ENCODE results near the gene MBTPS2.
A peak's percentile ranks its signal among the peaks of the same experiment; 100 is the strongest.

Gene MBTPS2

DNA sequence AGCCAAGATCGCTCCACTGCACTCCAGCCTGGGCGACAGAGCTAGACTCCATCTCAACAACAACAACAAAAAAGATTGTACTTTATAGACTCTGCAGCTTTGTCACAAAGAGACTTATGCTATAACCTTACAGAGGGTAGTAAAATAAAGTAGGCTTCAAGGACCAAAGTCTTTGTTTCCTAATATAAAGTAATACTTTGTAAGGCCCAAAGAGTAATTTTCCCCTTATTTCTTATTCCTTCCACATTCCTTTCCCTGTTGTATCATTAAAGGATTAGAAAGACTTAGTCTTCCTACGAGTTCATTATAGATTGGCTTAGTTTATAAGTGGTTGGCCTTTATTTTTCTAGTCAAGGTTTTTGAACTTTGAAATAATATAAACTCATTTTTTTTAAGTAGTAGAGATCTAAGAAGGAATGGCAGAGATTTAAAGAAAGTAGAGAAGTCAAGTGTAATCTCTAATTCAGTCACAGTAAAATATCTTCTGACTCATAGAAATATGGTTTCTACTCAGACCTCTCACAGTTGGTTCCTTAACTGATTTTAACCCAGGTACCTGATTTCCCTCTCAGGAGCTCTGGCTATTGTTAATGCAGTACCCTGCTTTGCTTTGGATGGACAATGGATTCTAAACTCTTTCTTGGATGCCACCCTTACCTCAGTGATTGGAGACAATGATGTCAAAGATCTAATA lies 42.6 kb downstream of the MBTPS2 start:
- H3K27ac ChIP-seq (ENCODE audit: low read depth, low read length) = no peak overlapping the region

DNA sequence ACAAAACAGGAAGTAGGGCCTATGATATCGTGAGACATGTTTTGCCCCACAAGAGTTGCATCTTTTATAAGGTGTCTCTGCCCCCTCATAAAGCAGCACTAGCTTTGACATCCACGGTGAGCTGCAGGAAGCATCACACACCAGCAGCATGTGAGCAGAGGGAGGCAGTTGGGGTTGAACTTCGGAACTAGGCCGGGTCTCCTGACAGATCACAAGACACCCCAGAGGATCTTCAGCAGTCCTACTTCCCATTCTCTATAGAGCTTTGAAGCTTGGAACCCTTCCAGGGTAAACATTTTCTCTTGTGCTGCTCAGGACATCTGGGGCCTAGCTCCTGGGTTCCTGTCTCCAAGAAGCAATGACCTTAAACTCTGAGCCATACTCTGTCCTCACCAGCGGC lies 43.8 kb downstream of the MBTPS2 start:
- peak overlapping the region; percentile 40 for H3K27ac ChIP-seq (ENCODE audit: low read depth, low read length)
- H3K4me1 ChIP-seq (ENCODE audit: control insufficient read depth in 5 of 5, insufficient read depth in 5 of 5, low read length in 5 of 5) = peaks cover 0 to 13% (median 0%) of the 10 kb centered on the region in 5 donors
- peaks cover 0 to 2% (median 0%) of the 10 kb centered on the region in 5 donors for H3K27me3 ChIP-seq (ENCODE audit: control insufficient read depth in 5 of 5, insufficient read depth in 4 of 5, low read length in 5 of 5)
- no peak overlapping the region for H3K4me3 ChIP-seq (ENCODE audit: low read depth in 1 of 5, low read length in 5 of 5)
- peaks cover 0 to 11% (median 6%) of the 10 kb centered on the region in 5 donors for H3K36me3 ChIP-seq (ENCODE audit: control insufficient read depth in 5 of 5, insufficient read depth in 5 of 5, low read length in 5 of 5)
- no peak overlapping the region for H3K9ac ChIP-seq (ENCODE audit: low read length in 5 of 5)
- no peaks in the 10 kb centered on the region for H3K9me3 ChIP-seq (ENCODE audit: control insufficient read depth in 5 of 5, low read length in 5 of 5)

More for the DNA sequence above, 42.6 kb downstream of the MBTPS2 start:
- Histone ChIP-seq H3K36me3 (ENCODE audit: control insufficient read depth in 5 of 5, insufficient read depth in 5 of 5, low read length in 5 of 5) (peaks cover 0 to 11% (median 6%) of the 10 kb centered on the region in 5 donors), H3K4me1 (ENCODE audit: control insufficient read depth in 5 of 5, insufficient read depth in 5 of 5, low read length in 5 of 5) (peaks cover 0 to 13% (median 0%) of the 10 kb centered on the region in 5 donors), H3K27me3 (ENCODE audit: control insufficient read depth in 5 of 5, insufficient read depth in 4 of 5, low read length in 5 of 5) (peaks cover 0 to 4% (median 0%) of the 10 kb centered on the region in 5 donors), H3K9me3 (ENCODE audit: control insufficient read depth in 5 of 5, low read length in 5 of 5) (no peaks in the 10 kb centered on the region), H3K9ac (ENCODE audit: low read length in 5 of 5) (no peak overlapping the region), H3K4me3 (ENCODE audit: low read depth in 1 of 5, low read length in 5 of 5) (no peak overlapping the region)

DNA sequence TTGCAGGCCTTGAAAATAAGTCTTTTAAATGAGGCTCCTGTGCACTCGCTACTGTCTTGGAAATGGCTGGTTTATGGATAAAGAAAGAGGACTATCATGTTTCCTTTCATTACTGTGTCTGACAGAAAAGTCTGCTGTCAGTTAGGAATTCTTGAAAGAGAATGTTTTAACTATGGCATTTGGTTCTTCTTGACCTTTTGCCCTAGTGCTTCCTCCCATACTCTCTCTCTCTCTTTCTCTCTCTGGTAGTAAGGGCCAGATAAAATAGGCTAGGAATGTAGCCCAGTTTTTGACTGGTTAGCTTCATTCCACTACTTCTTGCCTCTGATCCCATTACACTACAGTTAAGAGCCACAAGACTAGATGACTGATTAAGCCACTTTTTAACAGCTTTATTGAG lies 46.2 kb downstream of the MBTPS2 start:
- no peaks in the 10 kb centered on the region for H3K9me3 ChIP-seq (ENCODE audit: control insufficient read depth in 5 of 5, low read length in 5 of 5)
- no peak overlapping the region for H3K4me3 ChIP-seq (ENCODE audit: low read depth in 1 of 5, low read length in 5 of 5)
- peaks cover 0 to 13% (median 0%) of the 10 kb centered on the region in 5 donors for H3K4me1 ChIP-seq (ENCODE audit: control insufficient read depth in 5 of 5, insufficient read depth in 5 of 5, low read length in 5 of 5)
- H3K27ac ChIP-seq (ENCODE audit: low read depth, low read length) = no peak overlapping the region
- H3K27me3 ChIP-seq (ENCODE audit: control insufficient read depth in 5 of 5, insufficient read depth in 4 of 5, low read length in 5 of 5) = no peaks in the 10 kb centered on the region
- H3K36me3 ChIP-seq (ENCODE audit: control insufficient read depth in 5 of 5, insufficient read depth in 5 of 5, low read length in 5 of 5) = peaks cover 0 to 7% (median 2%) of the 10 kb centered on the region in 5 donors
- no peak overlapping the region for H3K9ac ChIP-seq (ENCODE audit: low read length in 5 of 5)

DNA sequence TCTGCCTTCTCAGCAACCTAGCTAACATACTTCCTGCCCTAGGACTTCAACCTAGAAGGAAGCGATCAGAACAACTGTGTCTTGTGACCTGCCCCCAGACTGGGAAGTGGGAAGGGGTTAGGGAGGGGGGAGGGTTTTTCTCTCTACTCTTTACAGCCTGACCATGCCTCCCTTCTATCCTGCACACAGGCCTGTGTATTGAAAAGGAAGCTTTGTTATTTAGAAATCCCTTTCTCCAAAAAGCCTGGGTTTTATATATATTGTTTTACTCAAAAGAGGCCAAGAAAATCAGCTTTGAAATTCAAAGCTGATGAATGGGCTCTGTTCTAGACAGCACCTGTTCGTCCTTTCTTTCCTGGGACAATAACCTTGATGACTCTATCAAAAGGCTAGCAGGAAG lies 65.9 kb downstream of the MBTPS2 start:
- H3K36me3 ChIP-seq (ENCODE audit: control insufficient read depth in 5 of 5, insufficient read depth in 5 of 5, low read length in 5 of 5) = peaks cover 0 to 4% (median 0%) of the 10 kb centered on the region in 5 donors
- no peaks in the 10 kb centered on the region for H3K27me3 ChIP-seq (ENCODE audit: control insufficient read depth in 5 of 5, insufficient read depth in 4 of 5, low read length in 5 of 5)
- no peak overlapping the region for H3K4me3 ChIP-seq (ENCODE audit: low read depth in 1 of 5, low read length in 5 of 5)
- no peak overlapping the region for H3K27ac ChIP-seq (ENCODE audit: low read depth, low read length)
- H3K4me1 ChIP-seq (ENCODE audit: control insufficient read depth in 5 of 5, insufficient read depth in 5 of 5, low read length in 5 of 5) = no peaks in the 10 kb centered on the region
- no peak overlapping the region for H3K9ac ChIP-seq (ENCODE audit: low read length in 5 of 5)
- no peaks in the 10 kb centered on the region for H3K9me3 ChIP-seq (ENCODE audit: control insufficient read depth in 5 of 5, low read length in 5 of 5)

DNA sequence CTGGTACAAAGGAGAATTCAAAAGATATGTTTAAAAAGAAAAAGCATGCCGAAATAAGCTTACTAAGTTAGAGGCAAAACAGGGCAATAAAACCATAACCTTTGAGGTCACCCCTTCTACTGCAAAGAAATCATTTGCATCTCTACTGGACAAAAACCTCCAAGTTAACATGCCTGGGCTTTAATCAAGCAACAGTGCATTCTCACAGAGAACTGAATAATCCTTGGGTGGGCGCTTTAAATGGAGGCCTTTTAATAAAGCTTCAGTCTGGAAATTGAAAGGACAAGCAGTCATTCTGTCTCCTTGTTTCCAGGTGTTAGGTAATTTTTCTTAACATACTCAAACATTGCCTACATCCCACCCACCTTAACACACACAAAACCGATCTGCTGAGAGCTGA lies 66.5 kb downstream of the MBTPS2 start:
- Histone ChIP-seq H3K36me3 (ENCODE audit: control insufficient read depth in 5 of 5, insufficient read depth in 5 of 5, low read length in 5 of 5) (peaks cover 0 to 4% (median 0%) of the 10 kb centered on the region in 5 donors), H3K27ac (ENCODE audit: low read depth, low read length) (no peak overlapping the region), H3K27me3 (ENCODE audit: control insufficient read depth in 5 of 5, insufficient read depth in 4 of 5, low read length in 5 of 5) (no peaks in the 10 kb centered on the region), H3K4me3 (ENCODE audit: low read depth in 1 of 5, low read length in 5 of 5) (no peak overlapping the region), H3K4me1 (ENCODE audit: control insufficient read depth in 5 of 5, insufficient read depth in 5 of 5, low read length in 5 of 5) (no peaks in the 10 kb centered on the region), H3K9me3 (ENCODE audit: control insufficient read depth in 5 of 5, low read length in 5 of 5) (no peaks in the 10 kb centered on the region), H3K9ac (ENCODE audit: low read length in 5 of 5) (no peak overlapping the region)

DNA sequence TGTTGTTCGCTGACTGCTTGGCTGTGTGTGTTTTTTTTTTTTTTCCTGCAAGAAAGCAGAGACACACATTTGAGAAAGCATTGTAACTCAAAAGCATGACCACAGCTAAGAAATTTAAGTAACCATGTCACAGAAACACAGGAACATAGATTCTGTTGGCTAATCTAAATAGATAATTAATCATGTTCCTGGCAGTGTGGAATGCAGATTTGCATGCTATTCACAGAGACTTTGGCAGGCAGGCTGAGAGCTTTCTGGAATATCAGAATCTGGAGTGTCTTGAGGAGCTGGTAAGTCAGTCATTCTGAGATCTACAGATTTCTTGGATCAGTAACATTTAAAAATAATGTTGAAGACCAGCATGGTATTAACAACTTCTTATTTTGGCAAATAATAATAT lies 67.8 kb downstream of the MBTPS2 start:
- Histone ChIP-seq H3K9me3 (ENCODE audit: control insufficient read depth in 5 of 5, low read length in 5 of 5) (no peaks in the 10 kb centered on the region), H3K9ac (ENCODE audit: low read length in 5 of 5) (no peak overlapping the region), H3K36me3 (ENCODE audit: control insufficient read depth in 5 of 5, insufficient read depth in 5 of 5, low read length in 5 of 5) (peaks cover 0 to 4% (median 0%) of the 10 kb centered on the region in 5 donors), H3K4me3 (ENCODE audit: low read depth in 1 of 5, low read length in 5 of 5) (no peak overlapping the region), H3K27ac (ENCODE audit: low read depth, low read length) (no peak overlapping the region), H3K4me1 (ENCODE audit: control insufficient read depth in 5 of 5, insufficient read depth in 5 of 5, low read length in 5 of 5) (no peaks in the 10 kb centered on the region), H3K27me3 (ENCODE audit: control insufficient read depth in 5 of 5, insufficient read depth in 4 of 5, low read length in 5 of 5) (no peaks in the 10 kb centered on the region)

DNA sequence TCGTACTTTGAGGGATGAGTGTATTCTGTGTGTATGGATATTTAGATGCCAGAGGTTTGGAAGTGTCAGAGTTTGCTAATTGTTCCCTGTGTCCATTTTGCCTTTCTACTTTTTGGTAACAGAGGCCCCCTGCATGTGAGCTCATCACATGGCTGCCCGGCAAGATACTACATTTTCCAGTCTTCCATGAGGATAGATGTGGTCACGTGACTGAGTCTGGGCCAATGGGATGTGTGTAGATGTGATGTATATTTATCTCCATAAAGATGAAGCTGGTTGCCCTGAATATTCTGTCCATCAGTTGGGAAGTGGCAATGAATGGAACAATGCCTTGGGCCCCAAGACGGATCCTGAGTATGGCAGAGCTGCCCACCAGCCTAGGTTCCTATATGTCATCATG lies 72.1 kb downstream of the MBTPS2 start:
- Histone ChIP-seq H3K36me3 (ENCODE audit: control insufficient read depth in 5 of 5, insufficient read depth in 5 of 5, low read length in 5 of 5) (no peaks in the 10 kb centered on the region), H3K9ac (ENCODE audit: low read length in 5 of 5) (no peak overlapping the region), H3K27ac (ENCODE audit: low read depth, low read length) (no peak overlapping the region), H3K27me3 (ENCODE audit: control insufficient read depth in 5 of 5, insufficient read depth in 4 of 5, low read length in 5 of 5) (no peaks in the 10 kb centered on the region), H3K4me1 (ENCODE audit: control insufficient read depth in 5 of 5, insufficient read depth in 5 of 5, low read length in 5 of 5) (no peaks in the 10 kb centered on the region), H3K4me3 (ENCODE audit: low read depth in 1 of 5, low read length in 5 of 5) (no peak overlapping the region), H3K9me3 (ENCODE audit: control insufficient read depth in 5 of 5, low read length in 5 of 5) (no peaks in the 10 kb centered on the region)

DNA sequence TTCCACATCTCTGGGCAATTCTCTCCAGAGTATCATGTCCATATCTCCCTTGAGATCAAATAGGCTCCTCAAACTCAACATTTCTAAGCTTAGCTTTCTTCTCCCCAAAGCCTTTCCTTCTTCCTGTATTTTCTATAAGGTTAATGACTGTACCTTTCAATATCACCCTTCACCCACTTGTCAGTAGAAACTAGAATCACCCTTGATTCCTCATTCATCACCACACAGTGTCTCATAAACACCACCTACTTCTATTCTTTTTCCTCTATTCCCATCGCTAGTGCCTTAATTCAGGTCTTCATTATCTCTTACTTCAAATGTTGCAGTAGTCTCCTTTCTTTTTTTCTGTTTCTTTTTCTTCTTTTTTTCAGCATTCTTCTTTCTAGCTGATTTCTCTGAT lies 72.8 kb downstream of the MBTPS2 start:
- no peak overlapping the region for H3K4me3 ChIP-seq (ENCODE audit: low read depth in 1 of 5, low read length in 5 of 5)
- no peaks in the 10 kb centered on the region for H3K9me3 ChIP-seq (ENCODE audit: control insufficient read depth in 5 of 5, low read length in 5 of 5)
- H3K36me3 ChIP-seq (ENCODE audit: control insufficient read depth in 5 of 5, insufficient read depth in 5 of 5, low read length in 5 of 5) = no peaks in the 10 kb centered on the region
- H3K9ac ChIP-seq (ENCODE audit: low read length in 5 of 5) = no peak overlapping the region
- H3K27me3 ChIP-seq (ENCODE audit: control insufficient read depth in 5 of 5, insufficient read depth in 4 of 5, low read length in 5 of 5) = no peaks in the 10 kb centered on the region
- no peaks in the 10 kb centered on the region for H3K4me1 ChIP-seq (ENCODE audit: control insufficient read depth in 5 of 5, insufficient read depth in 5 of 5, low read length in 5 of 5)
- H3K27ac ChIP-seq (ENCODE audit: low read depth, low read length) = no peak overlapping the region

DNA sequence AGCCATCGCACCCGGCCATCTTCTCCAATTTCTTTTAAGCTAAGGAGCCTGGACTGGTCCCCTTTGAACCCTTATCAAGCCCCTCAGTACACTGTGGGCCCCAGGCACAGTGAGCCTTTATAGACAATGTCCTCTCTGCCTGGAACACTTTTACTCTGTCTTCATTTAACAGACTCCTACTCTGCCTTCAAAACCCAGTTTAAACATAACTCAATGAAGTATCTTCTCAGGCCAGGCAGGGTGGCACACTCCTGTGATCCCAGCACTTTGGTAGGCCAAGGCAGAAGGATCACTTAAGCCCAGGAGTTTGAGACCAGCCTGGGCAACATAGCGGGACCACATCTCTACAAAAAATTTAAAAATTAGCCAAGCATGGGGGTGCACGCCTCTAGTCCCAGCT lies 73.6 kb downstream of the MBTPS2 start:
- Histone ChIP-seq H3K4me3 (ENCODE audit: low read depth in 1 of 5, low read length in 5 of 5) (no peak overlapping the region), H3K36me3 (ENCODE audit: control insufficient read depth in 5 of 5, insufficient read depth in 5 of 5, low read length in 5 of 5) (no peaks in the 10 kb centered on the region)

DNA sequence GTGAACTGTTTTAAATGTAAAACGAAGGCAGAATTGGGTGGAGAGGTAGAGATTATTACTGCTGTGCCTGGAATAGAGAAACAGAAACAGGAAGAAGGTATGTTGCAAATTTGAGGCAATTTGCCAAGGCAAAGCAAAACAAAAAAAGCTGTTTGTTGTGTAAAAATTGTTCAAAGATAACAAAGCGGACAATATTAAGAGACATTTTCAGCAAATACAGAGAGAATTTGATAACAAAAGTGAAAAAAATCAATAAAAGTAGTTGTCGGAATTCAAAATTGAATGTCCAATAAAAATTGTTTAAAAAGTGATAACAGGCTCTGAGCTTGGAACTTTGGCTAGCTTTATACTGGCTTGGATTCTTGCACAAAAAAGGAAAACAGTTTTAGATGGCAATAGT lies 86.7 kb downstream of the MBTPS2 start:
- H3K4me1 ChIP-seq (ENCODE audit: control insufficient read depth in 5 of 5, insufficient read depth in 5 of 5, low read length in 5 of 5) = no peaks in the 10 kb centered on the region
- H3K9me3 ChIP-seq (ENCODE audit: control insufficient read depth in 5 of 5, low read length in 5 of 5) = no peaks in the 10 kb centered on the region
- H3K27me3 ChIP-seq (ENCODE audit: control insufficient read depth in 5 of 5, insufficient read depth in 4 of 5, low read length in 5 of 5) = no peaks in the 10 kb centered on the region
- no peaks in the 10 kb centered on the region for H3K36me3 ChIP-seq (ENCODE audit: control insufficient read depth in 5 of 5, insufficient read depth in 5 of 5, low read length in 5 of 5)
- peak overlapping the region; percentile 45 for H3K27ac ChIP-seq (ENCODE audit: low read depth, low read length)
- peak overlapping the region; percentile 26 to 56 (median 32) for H3K4me3 ChIP-seq (ENCODE audit: low read depth in 1 of 5, low read length in 5 of 5)
- peak overlapping the region in 3 of 5 donors; percentile 20 to 35 (median 24) for H3K9ac ChIP-seq (ENCODE audit: low read length in 5 of 5)

More for the DNA sequence above, 73.6 kb downstream of the MBTPS2 start:
- Histone ChIP-seq H3K27me3 (ENCODE audit: control insufficient read depth in 5 of 5, insufficient read depth in 4 of 5, low read length in 5 of 5) (no peaks in the 10 kb centered on the region), H3K9ac (ENCODE audit: low read length in 5 of 5) (no peak overlapping the region), H3K4me1 (ENCODE audit: control insufficient read depth in 5 of 5, insufficient read depth in 5 of 5, low read length in 5 of 5) (no peaks in the 10 kb centered on the region), H3K27ac (ENCODE audit: low read depth, low read length) (no peak overlapping the region), H3K9me3 (ENCODE audit: control insufficient read depth in 5 of 5, low read length in 5 of 5) (no peaks in the 10 kb centered on the region)

Measured in subcutaneous abdominal adipose tissue (tissue), 5 donors.